Activated naive CD8-positive, alpha-beta T cell treated with anti-CD3 and anti-CD28 coated beads for 36 hours (primary cell): ENCODE data around the gene NYNRIN. TPM values are rescaled to one million over a fixed set of nuclear protein-coding genes. Genes with fewer than 3 reads are reported as not detected.
A peak's percentile ranks its signal among the peaks of the same experiment; 100 is the strongest.
"Not testable (repeated sequence)": the region's sequence is repeated elsewhere in the genome, so short reads cannot be mapped to it uniquely, and the experiment has no call there.

Experiments used
- DNase-seq: peaks from one replicate; pipeline ENCODE4 v3.0.0; 2021
- H3K27ac Mint-ChIP-seq: one replicate; pipeline ENCODE4 v1.8.0; 2022; ENCODE audit warnings: mild to moderate bottlenecking, moderate library complexity, mixed read lengths
- H3K27me3 Mint-ChIP-seq: one replicate; pipeline ENCODE4 v1.8.0; 2022; ENCODE audit warnings: mild to moderate bottlenecking, mixed read lengths
- H3K36me3 Mint-ChIP-seq: one replicate; pipeline ENCODE4 v1.8.0; 2021; ENCODE audit warnings: mild to moderate bottlenecking, mixed read lengths
- H3K4me1 Mint-ChIP-seq: one replicate; pipeline ENCODE4 v1.8.0; 2021; ENCODE audit warnings: mixed read lengths
- H3K4me3 Mint-ChIP-seq: one replicate; pipeline ENCODE4 v1.8.0; 2022; ENCODE audit warnings: mild to moderate bottlenecking, moderate library complexity, mixed read lengths
- H3K9me3 Mint-ChIP-seq: one replicate; pipeline ENCODE4 v1.8.0; 2022; ENCODE audit warnings: mixed read lengths
- total RNA-seq, 2 experiments: library from RNA; stranded (reverse); gene quantifications; one replicate each; pipeline ENCODE4 v1.2.3, GENCODE V29; 2021

Gene NYNRIN
- total RNA-seq, 2 experiments from 2014 or later: 0.08 to 0.10 TPM

GRCh38 chr14:24436355-24437019 is 37.7 kb downstream of the NYNRIN start:
- H3K27me3 Mint-ChIP-seq: no peaks in the 10 kb centered on the region
- H3K27ac Mint-ChIP-seq: peak overlapping the region; percentile 68
- peaks cover 48% of the 10 kb centered on the region for H3K36me3 Mint-ChIP-seq
- H3K9me3 Mint-ChIP-seq: no peaks in the 10 kb centered on the region
- no peak for DNase-seq
- H3K4me3 Mint-ChIP-seq: peak overlapping the region; percentile 26
- peaks cover 52% of the 10 kb centered on the region for H3K4me1 Mint-ChIP-seq

GRCh38 chr14:24437020-24437735 is 38.4 kb downstream of the NYNRIN start:
- H3K4me3 Mint-ChIP-seq: peak overlapping the region; percentile 26
- no peak for DNase-seq

GRCh38 chr14:24437736-24438067 is 38.9 kb downstream of the NYNRIN start:
- H3K4me3 Mint-ChIP-seq: no peak overlapping the region
- peaks cover 56% of the 10 kb centered on the region for H3K4me1 Mint-ChIP-seq
- H3K36me3 Mint-ChIP-seq: peaks cover 52% of the 10 kb centered on the region
- H3K9me3 Mint-ChIP-seq: no peaks in the 10 kb centered on the region
- peak overlapping the region; percentile 68 for H3K27ac Mint-ChIP-seq
- DNase-seq: no peak
- H3K27me3 Mint-ChIP-seq: no peaks in the 10 kb centered on the region

More at GRCh38 chr14:24437020-24437735, 38.4 kb downstream of the NYNRIN start:
- H3K4me1 Mint-ChIP-seq: peaks cover 53% of the 10 kb centered on the region
- no peaks in the 10 kb centered on the region for H3K9me3 Mint-ChIP-seq
- H3K27me3 Mint-ChIP-seq: no peaks in the 10 kb centered on the region
- H3K36me3 Mint-ChIP-seq: peaks cover 49% of the 10 kb centered on the region
- peak overlapping the region; percentile 68 for H3K27ac Mint-ChIP-seq

GRCh38 chr14:24438223-24439097 is 39.7 kb downstream of the NYNRIN start:
- Mint-ChIP-seq H3K27me3 (no peaks in the 10 kb centered on the region), H3K4me1 (peaks cover 54% of the 10 kb centered on the region), H3K4me3 (no peak overlapping the region), H3K36me3 (peaks cover 53% of the 10 kb centered on the region), H3K27ac (peak overlapping the region; percentile 73), H3K9me3 (no peaks in the 10 kb centered on the region)
- DNase-seq: no peak

GRCh38 chr14:24439257-24439656 is 40.5 kb downstream of the NYNRIN start:
- Mint-ChIP-seq H3K27me3 (no peaks in the 10 kb centered on the region), H3K4me3 (peak overlapping the region; percentile 23), H3K4me1 (peaks cover 55% of the 10 kb centered on the region), H3K9me3 (no peaks in the 10 kb centered on the region), H3K27ac (peak overlapping the region; percentile 73), H3K36me3 (peaks cover 53% of the 10 kb centered on the region)
- no peak for DNase-seq

- Mint-ChIP-seq H3K36me3 (peaks cover 59% of the 10 kb centered on the region), H3K27ac (peak overlapping the region; percentile 99), H3K9me3 (no peaks in the 10 kb centered on the region), H3K4me3 (peak overlapping the region; percentile 4), H3K27me3 (no peaks in the 10 kb centered on the region), H3K4me1 (peaks cover 55% of the 10 kb centered on the region)
- DNase-seq: no peak
Measured at GRCh38 chr14:24439830-24440605, 41.2 kb downstream of the NYNRIN start.

- DNase-seq: no peak
- Mint-ChIP-seq H3K4me1 (peaks cover 55% of the 10 kb centered on the region), H3K9me3 (no peaks in the 10 kb centered on the region), H3K4me3 (peak overlapping the region; percentile 97), H3K27ac (peak overlapping the region; percentile 99), H3K27me3 (no peaks in the 10 kb centered on the region), H3K36me3 (peaks cover 61% of the 10 kb centered on the region)
Measured at GRCh38 chr14:24440606-24441399, 42.0 kb downstream of the NYNRIN start.

- Mint-ChIP-seq H3K36me3 (peaks cover 59% of the 10 kb centered on the region), H3K27ac (peak overlapping the region; percentile 99), H3K4me3 (peak overlapping the region; percentile 97), H3K4me1 (peaks cover 54% of the 10 kb centered on the region), H3K9me3 (no peaks in the 10 kb centered on the region), H3K27me3 (no peaks in the 10 kb centered on the region)
- no peak for DNase-seq
Measured at GRCh38 chr14:24441485-24441884, 42.7 kb downstream of the NYNRIN start.

GRCh38 chr14:24441904-24442239 is 43.1 kb downstream of the NYNRIN start:
- H3K4me1 Mint-ChIP-seq: peaks cover 50% of the 10 kb centered on the region
- no peaks in the 10 kb centered on the region for H3K27me3 Mint-ChIP-seq
- peak overlapping the region; percentile 99 for H3K27ac Mint-ChIP-seq
- H3K4me3 Mint-ChIP-seq: peak overlapping the region; percentile 97
- no peak for DNase-seq
- H3K36me3 Mint-ChIP-seq: peaks cover 60% of the 10 kb centered on the region
- no peaks in the 10 kb centered on the region for H3K9me3 Mint-ChIP-seq

GRCh38 chr14:24442240-24443052 is 43.6 kb downstream of the NYNRIN start, which contains the start of gene SDR39U1:
SDR39U1 (minus strand) TSS chr14:24442776; CDS start chr14:24442769, 7 bp downstream.
- Mint-ChIP-seq H3K27ac (peak within 1 kb of the TSS; percentile 99), H3K9me3 (no peaks in the 10 kb centered on the region), H3K4me1 (peaks cover 46% of the 10 kb centered on the region), H3K27me3 (no peaks in the 10 kb centered on the region), H3K4me3 (peak within 1 kb of the TSS; percentile 97), H3K36me3 (peaks cover 58% of the 10 kb centered on the region)
- DNase-seq: peak; percentile 95

- Mint-ChIP-seq H3K4me1 (peaks cover 39% of the 10 kb centered on the region), H3K27ac (peak overlapping the region; percentile 99), H3K9me3 (no peaks in the 10 kb centered on the region), H3K36me3 (peaks cover 54% of the 10 kb centered on the region), H3K4me3 (peak overlapping the region; percentile 97), H3K27me3 (no peaks in the 10 kb centered on the region)
- DNase-seq: no peak
Measured at GRCh38 chr14:24443053-24443665, 44.4 kb downstream of the NYNRIN start.

- not testable (repeated sequence) for DNase-seq, H3K27me3 Mint-ChIP-seq, H3K27ac Mint-ChIP-seq, H3K4me3 Mint-ChIP-seq, H3K4me1 Mint-ChIP-seq, H3K9me3 Mint-ChIP-seq
- H3K36me3 Mint-ChIP-seq: peaks cover 47% of the 10 kb centered on the region
Measured at GRCh38 chr14:24450828-24451227, 52.0 kb downstream of the NYNRIN start.

- Mint-ChIP-seq H3K27ac (no peak overlapping the region), H3K9me3 (peaks cover 13% of the 10 kb centered on the region)
Measured at GRCh38 chr14:24456980-24457379, 58.2 kb downstream of the NYNRIN start.

More at GRCh38 chr14:24456980-24457379, 58.2 kb downstream of the NYNRIN start:
- peaks cover 5% of the 10 kb centered on the region for H3K4me1 Mint-ChIP-seq
- peaks cover 40% of the 10 kb centered on the region for H3K36me3 Mint-ChIP-seq
- H3K4me3 Mint-ChIP-seq: no peak overlapping the region
- no peak for DNase-seq
- no peaks in the 10 kb centered on the region for H3K27me3 Mint-ChIP-seq
